K562 (cell line): Measurements from ENCODE around the gene ENKD1. TPM values are rescaled to one million over a fixed set of nuclear protein-coding genes. Genes with fewer than 3 reads are reported as not detected.

Experiments
- ATAC-seq: fragments of 200-7000 bp; cut with Tn5 transposase; 3 replicates; pipeline ENCODE4 v1.9.1; 2020; ENCODE audit warnings: moderate library complexity
- BruUV-seq: library from RNA; stranded (reverse); fragments of 400-500 nt; replicated peaks from 2 replicates; lab custom pipeline; 2021; lab: Mats Ljungman, UMichigan
- CTCF ChIA-PET: fragments of 300-600 bp; formaldehyde crosslinking; extraction: SDS; loops from one replicate; lab custom pipeline; 2021; ENCODE audit warnings: low intra/inter-chr PET ratio; lab: Yijun Ruan, JAX
- POLR2A ChIA-PET: fragments of 300-600, 350-650 bp; sonication (Branson Sonifier 250); formaldehyde crosslinking; extraction: SDS; loops from one replicate; lab custom pipeline; 2021; ENCODE audit warnings: antibody characterized with exemption, inconsistent platforms; lab: Yijun Ruan, JAX
- DNase-seq, 4 experiments: peaks; one replicate each; pipeline versions ENCODE4 v3.0.0 to v3.0.0-alpha.2; 2011 to 2018; ENCODE audit warnings: low spot score in 3 of 4, mixed read lengths in 3 of 4; ENCODE audit errors: extremely low read depth in 1 of 4
- FAIRE-seq: peaks from 2 replicates; lab custom pipeline; 2011; peaks lifted over from hg19 to GRCh38; lab: Jason Lieb, UNC
- H2AFZ ChIP-seq: 2 replicates; pipeline ENCODE4 v1.6.0; 2011; ENCODE audit warnings: low read depth, low read length, control low read depth, inconsistent platforms
- H3K27ac ChIP-seq: fragments of 200-600 bp; 3 replicates; pipeline ENCODE4 v1.8.0; 2011; ENCODE audit warnings: low read depth, mild to moderate bottlenecking, control low read depth, inconsistent platforms, low read length, moderate library complexity, mixed read lengths; ENCODE audit errors: extremely low read depth
- H3K27me3 ChIP-seq, 2 experiments: fragments of 300-600 bp in 1 of 2; 2 replicates in 1 of 2; 3 replicates in 1 of 2; pipeline versions ENCODE4 v1.6.0 to v1.8.0; 2011; ENCODE audit warnings: inconsistent platforms in 2 of 2, low read length in 2 of 2, mild to moderate bottlenecking in 1 of 2, mixed read lengths in 1 of 2, moderate library complexity in 1 of 2; ENCODE audit not compliant: control insufficient read depth in 2 of 2, insufficient read depth in 2 of 2
- H3K36me3 ChIP-seq: fragments of 300-600 bp; 3 replicates; pipeline ENCODE4 v1.8.0; 2011; ENCODE audit warnings: mild to moderate bottlenecking, low read length, inconsistent platforms; ENCODE audit not compliant: control insufficient read depth, insufficient read depth
- H3K4me1 ChIP-seq, 2 experiments: fragments of 200-600 bp in 1 of 2; replicated peaks in 1 of 2; 2 replicates in 1 of 2; 3 replicates in 1 of 2; pipeline versions ENCODE4 v1.5.1 to v1.8.0; 2011; ENCODE audit warnings: inconsistent platforms in 2 of 2, low read length in 2 of 2, mild to moderate bottlenecking in 1 of 2, mixed read lengths in 1 of 2, moderate library complexity in 1 of 2; ENCODE audit not compliant: control insufficient read depth in 2 of 2, insufficient read depth in 2 of 2
- H3K4me2 ChIP-seq: 2 replicates; pipeline ENCODE4 v1.6.1; 2011; ENCODE audit warnings: low read length, control low read depth, inconsistent platforms, mixed read lengths; ENCODE audit not compliant: insufficient read depth
- H3K4me3 ChIP-seq: fragments of 200-600 bp; sonication (generic), shearing (Covaris generic); 2 replicates; pipeline ENCODE4 v1.5.1; 2016; ENCODE audit warnings: control low read depth, inconsistent platforms
- H3K79me2 ChIP-seq: fragments of 200-600 bp; 3 replicates; pipeline ENCODE4 v1.8.0; 2011; ENCODE audit warnings: low read length, inconsistent platforms; ENCODE audit not compliant: control insufficient read depth, insufficient read depth
- H3K9ac ChIP-seq, 2 experiments: 2 replicates each; pipeline versions ENCODE4 v1.6.0 to v1.6.1; 2011; ENCODE audit warnings: low read depth in 2 of 2, low read length in 2 of 2, control low read depth in 1 of 2, inconsistent platforms in 1 of 2, mild to moderate bottlenecking in 1 of 2, mixed read lengths in 1 of 2; ENCODE audit not compliant: insufficient read depth in 1 of 2
- H3K9me1 ChIP-seq: one replicate; pipeline ENCODE4 v1.6.0; 2011; ENCODE audit warnings: inconsistent platforms, mild to moderate bottlenecking, low read length, moderate library complexity; ENCODE audit not compliant: control insufficient read depth, insufficient read depth
- H3K9me3 ChIP-seq: replicated peaks from 2 replicates; pipeline ENCODE4 v1.5.1; 2011; ENCODE audit warnings: low read depth, low read length, inconsistent platforms; ENCODE audit not compliant: control insufficient read depth, insufficient read depth
- H4K20me1 ChIP-seq: replicated peaks from 2 replicates; pipeline ENCODE4 v1.6.1; 2011; ENCODE audit warnings: low read length, inconsistent platforms, mixed read lengths; ENCODE audit not compliant: control insufficient read depth, insufficient read depth
- BCLAF1 ChIP-seq, 2 experiments: fragments of 450-650 bp in 1 of 2; IDR thresholded peaks; 2 replicates each; pipeline ENCODE4 v1.6.1; 2011 to 2017; ENCODE audit warnings: low read depth in 2 of 2, antibody characterized with exemption in 1 of 2, borderline replicate concordance in 1 of 2, low read length in 1 of 2, mild to moderate bottlenecking in 1 of 2, mixed read lengths in 1 of 2; ENCODE audit not compliant: control insufficient read depth in 1 of 2
- E2F3 ChIP-seq: fragments of 250-450 bp; sonication (Bioruptor Pico); IDR thresholded peaks from 2 replicates; pipeline ENCODE4 v1.4.0; 2020; ENCODE audit warnings: mild to moderate bottlenecking
- HMBOX1 ChIP-seq: sonication (generic); IDR thresholded peaks from 2 replicates; pipeline ENCODE4 v1.6.1; 2016
- NFXL1 ChIP-seq: fragments of 450-650 bp; formaldehyde crosslinking; IDR thresholded peaks from 2 replicates; pipeline ENCODE4 v1.4.0; 2021; ENCODE audit warnings: mild to moderate bottlenecking
- NR2F6 ChIP-seq: fragments of 450-650 bp; formaldehyde crosslinking; IDR thresholded peaks from 2 replicates; pipeline ENCODE4 v1.4.0; 2020; ENCODE audit warnings: mild to moderate bottlenecking
- SMARCB1 ChIP-seq: IDR thresholded peaks from 2 replicates; pipeline ENCODE4 v1.6.1; 2011; ENCODE audit warnings: improper control_type of control experiment, low read depth; ENCODE audit not compliant: insufficient read length
- SREBF2 ChIP-seq: sonication (generic); formaldehyde crosslinking; IDR thresholded peaks from 2 replicates; pipeline ENCODE4 v1.4.0; 2020; ENCODE audit warnings: mild to moderate bottlenecking, missing genetic modification reagents
- THAP7 ChIP-seq: fragments of 250-450 bp; sonication (Bioruptor Pico); IDR thresholded peaks from 2 replicates; pipeline ENCODE4 v1.5.0; 2021
- ZNF174 ChIP-seq: fragments of 250-450 bp; sonication (Bioruptor Pico); IDR thresholded peaks from 2 replicates; pipeline ENCODE4 v1.4.0; 2020; ENCODE audit warnings: mild to moderate bottlenecking
- ZNF518B ChIP-seq: fragments of 250-450 bp; sonication (Bioruptor Pico); IDR thresholded peaks from 2 replicates; pipeline ENCODE4 v1.5.0; 2021; ENCODE audit warnings: mild to moderate bottlenecking, moderate library complexity
- ZNF639 ChIP-seq, 2 experiments: fragments of 200-800 bp in 1 of 2; sonication (Bioruptor generic) in 1 of 2; sonication (generic) in 1 of 2; formaldehyde crosslinking in 1 of 2; IDR thresholded peaks in 1 of 2; conservative IDR thresholded peaks in 1 of 2; 2 replicates each; pipeline versions ENCODE4 v1.5.0 to v1.6.1; 2016 to 2020; ENCODE audit warnings: missing compliant biosample characterization in 1 of 2, missing genetic modification characterization in 1 of 2, missing genetic modification reagents in 1 of 2
- WGBS: fragments of 100-300 bp; shearing (Covaris generic); methylation state at CpG from one replicate; pipeline ENCODE4 v1.1.6; 2016; ENCODE audit warnings: low coverage, mixed read lengths; ENCODE audit not compliant: insufficient coverage; ENCODE audit errors: missing lambda C conversion rate; 5-methylcytosine and 5-hydroxymethylcytosine counted together
- in situ Hi-C: fragments of 300-500 bp; cut with MboI; formaldehyde crosslinking; loops from 4 replicates; pipeline ENCODE4 v1.15.0; 2018; ENCODE audit warnings: inconsistent platforms, mixed read lengths
- intact Hi-C: fragments of 100-400 bp; cut with micrococcal nuclease; formaldehyde crosslinking; loops from 2 replicates; pipeline ENCODE4 v1.14.2; 2022
- polyA plus RNA-seq, 8 experiments: library from polyadenylated mRNA; depleted of rRNA in 4 of 8; stranded (reverse) in 5 of 8; unstranded in 3 of 8; fragments of >200 nt; fragmentation: Nextera tagmentation in 2 of 8; fragmentation: Illumina TruSeq in 1 of 8; extraction: Ambion mirVana in 2 of 8; extraction: Trizol in 1 of 8; gene quantifications; 2 replicates each; pipeline versions ENCODE4 v1.2.1 to v1.2.3, GENCODE V29; 2011 to 2014; ENCODE audit warnings: inconsistent platforms in 1 of 8, missing spikeins in 1 of 8
- total RNA-seq, 7 experiments: library from RNA; depleted of rRNA in 6 of 7; stranded (reverse); fragments of >200 nt in 6 of 7; fragmentation: Illumina TruSeq in 2 of 7; extraction: Trizol in 2 of 7; gene quantifications; 2 replicates each; pipeline versions ENCODE4 v1.2.1 to v1.2.3, GENCODE V29; 2011 to 2021; ENCODE audit warnings: low replicate concordance in 1 of 7

ENKD1 gene
- total and polyA plus RNA-seq, 9 of the 15 experiments (the other 6 are each of a cell fraction or from before 2014, with no cell fraction given), result 1.1 to 26.9 (median 8.3) TPM

GRCh38 chr16:67716097-67716496 lies 49.5 kb upstream of the ENKD1 start (continued):
- TF ChIP-seq BCLAF1 (IDR thresholded peaks at IDR 0.05; ENCODE audit: borderline replicate concordance in 1 of 2, control insufficient read depth in 1 of 2, low read depth in 2 of 2, low read length in 1 of 2) (no peak), SREBF2 (no peak), NFXL1 (CRISPR knock-in tag) (no peak), SMARCB1 (no peak), HMBOX1 (no peak)

- POLR2A ChIA-PET, result no interaction called here
- no peak overlapping the region for H3K4me3 ChIP-seq
- no peak for ATAC-seq
- H4K20me1 ChIP-seq, result 0 out of 2 replicates have a peak, but pooled peaks cover 4% of the 10 kb centered on the region
- CTCF ChIA-PET, result no interaction called here
- H3K27me3 ChIP-seq, result no peaks in the 10 kb centered on the region
- in situ Hi-C loops (no loop called here), intact Hi-C loops (no loop called here)
- H3K36me3 ChIP-seq, result peaks cover 8% of the 10 kb centered on the region; the same call in 1 of the 3 replicates
- no peaks in the 10 kb centered on the region for H3K9me1 ChIP-seq
- no peak for DNase-seq
- no TSS peak for BruUV-seq
- H3K4me2 ChIP-seq, result no peak overlapping the region
- FAIRE-seq, result no peak
- H2AFZ ChIP-seq, result no peak overlapping the region
- no peak overlapping the region for H3K27ac ChIP-seq
- H3K9me3 ChIP-seq, result no peaks in the 10 kb centered on the region
- peaks cover 6 to 12% of the 10 kb centered on the region in 2 experiments for H3K4me1 ChIP-seq
- peaks cover 33% of the 10 kb centered on the region for H3K79me2 ChIP-seq
- 0% methylated on average over 1 of the region's 1 CpG for WGBS
- no peak overlapping the region for H3K9ac ChIP-seq
- TF ChIP-seq ZNF174 (CRISPR knock-in tag), result no peak
- no peak for TF ChIP-seq ZNF639 (CRISPR knock-in tag; conservative IDR thresholded peaks at IDR 0.05 in 1 of 2, IDR thresholded peaks at IDR 0.05 in 1 of 2)
- no peak for TF ChIP-seq E2F3 (CRISPR knock-in tag)
- TF ChIP-seq THAP7, result no peak
- TF ChIP-seq NR2F6 (CRISPR knock-in tag), result no peak
- TF ChIP-seq ZNF518B (CRISPR knock-in tag), result no peak
Measured at GRCh38 chr16:67714522-67714921, 48.0 kb upstream of the ENKD1 start.
